SW 1271 (cell line): Measurements from ENCODE around the gene CD79A.
A peak's percentile ranks its signal among the peaks of the same experiment; 100 is the strongest.

Experiments
- DNase-seq, 2 experiments: peaks; one replicate each; lab custom pipeline; 2025; lab: John Stamatoyannopoulos, UW

Gene CD79A

GRCh38 chr19:41876847-41877832 lies at the start of gene CD79A:
CD79A (plus strand) TSS chr19:41877279; CDS start chr19:41877305, 26 bp downstream.
- no peak for DNase-seq

GRCh38 chr19:41837981-41838708 lies 38.9 kb upstream of the CD79A start:
- no peak for DNase-seq

GRCh38 chr19:41839211-41839610 lies 37.9 kb upstream of the CD79A start:
- DNase-seq: no peak

GRCh38 chr19:41843371-41843770 lies 33.7 kb upstream of the CD79A start:
- no peak for DNase-seq

- no peak for DNase-seq
Measured at GRCh38 chr19:41844601-41845000, 32.5 kb upstream of the CD79A start, which contains the start of gene LYPD4. LYPD4 (minus strand) TSS chr19:41844683; CDS start chr19:41839285, 5,398 bp downstream.

GRCh38 chr19:41845001-41845050 lies 32.3 kb upstream of the CD79A start, which contains the start of gene DMRTC2:
DMRTC2 (plus strand) TSS chr19:41845042; CDS start chr19:41847429, 2,387 bp downstream.
- DNase-seq: no peak

GRCh38 chr19:41845051-41845590 lies 32.0 kb upstream of the CD79A start:
- no peak for DNase-seq

GRCh38 chr19:41847351-41848105 lies 29.6 kb upstream of the CD79A start:
- no peak for DNase-seq

- DNase-seq: no peak
Measured at GRCh38 chr19:41848666-41849065, 28.4 kb upstream of the CD79A start.

GRCh38 chr19:41849067-41849466 lies 28.0 kb upstream of the CD79A start:
- no peak for DNase-seq

- no peak for DNase-seq
Measured at GRCh38 chr19:41850381-41850780, 26.7 kb upstream of the CD79A start.

GRCh38 chr19:41851456-41851855 lies 25.6 kb upstream of the CD79A start:
- no peak for DNase-seq

GRCh38 chr19:41853344-41853743 lies 23.7 kb upstream of the CD79A start:
- no peak for DNase-seq

GRCh38 chr19:41853768-41854167 lies 23.3 kb upstream of the CD79A start:
- no peak for DNase-seq

GRCh38 chr19:41859213-41859617 lies 17.9 kb upstream of the CD79A start:
- DNase-seq: no peak

GRCh38 chr19:41859618-41860418 lies 17.3 kb upstream of the CD79A start, which contains the start of gene RPS19:
RPS19 (plus strand) TSS chr19:41860255; CDS start chr19:41860775, 520 bp downstream.
- DNase-seq: peak; percentile 83 to 95

- DNase-seq: no peak
Measured at GRCh38 chr19:41860419-41861115, 16.5 kb upstream of the CD79A start.

- DNase-seq: no peak
Measured at GRCh38 chr19:41861116-41861768, 15.8 kb upstream of the CD79A start.

- no peak for DNase-seq
Measured at GRCh38 chr19:41861846-41862245, 15.2 kb upstream of the CD79A start.

GRCh38 chr19:41862445-41862986 lies 14.6 kb upstream of the CD79A start:
- no peak for DNase-seq
